Neural cell (in vitro differentiated cells): ENCODE measurements around the gene DPYD. TPM values are rescaled to one million over a fixed set of nuclear protein-coding genes. Genes with fewer than 3 reads are reported as not detected.

Experiments
- H2AFZ ChIP-seq: fragments of 200-600, 300-800 bp; sonication (generic), shearing (Covaris generic); 2 replicates; pipeline ENCODE4 v1.6.0; 2014; ENCODE audit warnings: low read depth, mild to moderate bottlenecking, antibody characterized with exemption, low read length, moderate library complexity
- H3F3A ChIP-seq: fragments of 200-600 bp; shearing (Covaris generic); 2 replicates; pipeline ENCODE4 v1.6.1; 2016; ENCODE audit warnings: mild to moderate bottlenecking, moderate library complexity, mixed read lengths, antibody characterized with exemption, low read length; ENCODE audit not compliant: insufficient read depth, poor library complexity, severe bottlenecking
- H3K27ac ChIP-seq: fragments of 200-600, 300-800 bp; sonication (generic), shearing (Covaris generic); 2 replicates; pipeline ENCODE4 v1.5.1; 2014; ENCODE audit warnings: mild to moderate bottlenecking, low read length, moderate library complexity
- H3K27me3 ChIP-seq: fragments of 300-800, 200-600 bp; sonication (generic), shearing (Covaris generic); 2 replicates; pipeline ENCODE4 v1.6.0; 2014; ENCODE audit warnings: mild to moderate bottlenecking, low read depth, low read length, moderate library complexity; ENCODE audit not compliant: insufficient read depth
- H3K36me3 ChIP-seq: fragments of 300-800, 200-600 bp; sonication (generic), shearing (Covaris generic); 2 replicates; pipeline ENCODE4 v1.5.1; 2014; ENCODE audit warnings: mild to moderate bottlenecking, antibody characterized with exemption, low read length, moderate library complexity; ENCODE audit not compliant: insufficient read depth
- H3K4me2 ChIP-seq: fragments of 300-800, 200-600 bp; sonication (generic), shearing (Covaris generic); 2 replicates; pipeline ENCODE4 v1.6.0; 2014; ENCODE audit warnings: mild to moderate bottlenecking, low read length
- H3K4me3 ChIP-seq: fragments of 300-800, 200-600 bp; sonication (generic), shearing (Covaris generic); 2 replicates; pipeline ENCODE4 v1.5.1; 2014; ENCODE audit warnings: mild to moderate bottlenecking, low read length, moderate library complexity
- H3K79me2 ChIP-seq: fragments of 200-600 bp; shearing (Covaris generic); replicated peaks from 2 replicates; pipeline ENCODE4 v1.6.0; 2014; ENCODE audit warnings: mild to moderate bottlenecking, low read length, moderate library complexity; ENCODE audit not compliant: insufficient read depth
- H3K9ac ChIP-seq: fragments of 300-800, 200-600 bp; sonication (generic), shearing (Covaris generic); 2 replicates; pipeline ENCODE4 v1.6.1; 2016; ENCODE audit warnings: mild to moderate bottlenecking, low read length, mixed read lengths
- H3K9me2 ChIP-seq: fragments of 200-600 bp; shearing (Covaris generic); 2 replicates; pipeline ENCODE4 v1.6.1; 2016; ENCODE audit warnings: mild to moderate bottlenecking, low read length, mixed read lengths; ENCODE audit not compliant: insufficient read depth
- H3K9me3 ChIP-seq: fragments of 200-600, 300-800 bp; sonication (generic), shearing (Covaris generic); 2 replicates; pipeline ENCODE4 v1.6.1; 2016; ENCODE audit warnings: mild to moderate bottlenecking, mixed run types, low read length, moderate library complexity, mixed read lengths
- H4K20me1 ChIP-seq: fragments of 200-600 bp; shearing (Covaris generic); 2 replicates; pipeline ENCODE4 v1.6.1; 2016; ENCODE audit warnings: mild to moderate bottlenecking, mixed run types; ENCODE audit not compliant: insufficient read depth
- CTCF ChIP-seq: fragments of 450-650 bp; IDR thresholded peaks from 2 replicates; pipeline ENCODE4 v1.5.1; 2014; ENCODE audit warnings: antibody characterized with exemption, mild to moderate bottlenecking, moderate library complexity; ENCODE audit not compliant: poor library complexity, severe bottlenecking
- EP300 ChIP-seq: fragments of 450-650 bp; conservative IDR thresholded peaks from 2 replicates; pipeline ENCODE4 v1.6.1; 2014; ENCODE audit warnings: antibody characterized with exemption, mild to moderate bottlenecking, moderate library complexity; ENCODE audit not compliant: poor library complexity, severe bottlenecking
- EZH2 ChIP-seq: fragments of 200-600, 300-800 bp; shearing (Covaris generic), sonication (generic); IDR thresholded peaks from 2 replicates; pipeline ENCODE4 v1.6.1; 2014; ENCODE audit warnings: antibody characterized with exemption, low read length, borderline replicate concordance, mild to moderate bottlenecking; ENCODE audit not compliant: insufficient read depth, poor library complexity, severe bottlenecking
- MXI1 ChIP-seq: fragments of 450-650 bp; conservative IDR thresholded peaks from 2 replicates; pipeline ENCODE4 v1.6.1; 2014; ENCODE audit warnings: antibody characterized with exemption, mild to moderate bottlenecking; ENCODE audit not compliant: poor library complexity, severe bottlenecking
- POLR2AphosphoS5 ChIP-seq: IDR thresholded peaks from 2 replicates; pipeline ENCODE4 v1.6.1; 2012
- RAD21 ChIP-seq: fragments of 450-650 bp; conservative IDR thresholded peaks from 2 replicates; pipeline ENCODE4 v1.6.1; 2014; ENCODE audit warnings: antibody characterized with exemption, mild to moderate bottlenecking, moderate library complexity
- REST ChIP-seq: IDR thresholded peaks from 2 replicates; pipeline ENCODE4 v1.6.1; 2012; ENCODE audit warnings: borderline replicate concordance
- SMC3 ChIP-seq: fragments of 450-650 bp; conservative IDR thresholded peaks from 2 replicates; pipeline ENCODE4 v1.6.1; 2014; ENCODE audit warnings: antibody characterized with exemption, mild to moderate bottlenecking, moderate library complexity; ENCODE audit not compliant: poor library complexity
- TAF1 ChIP-seq: IDR thresholded peaks from 2 replicates; pipeline ENCODE4 v1.6.1; 2012; ENCODE audit warnings: low read depth
- polyA plus RNA-seq: library from polyadenylated mRNA; depleted of rRNA; stranded (reverse); fragments of >200 nt; gene quantifications from 2 replicates; pipeline ENCODE4 v1.2.3, GENCODE V29; 2014

The DPYD gene
- polyA plus RNA-seq, 1 donor from 2014 or later = 6.7 TPM

GRCh38 chr1:97069312-97069711, 851.5 kb downstream of the DPYD start:
- H3K9ac ChIP-seq = no peak overlapping the region
- no peak overlapping the region for H3K4me3 ChIP-seq
- TF ChIP-seq REST = no peak
- TF ChIP-seq MXI1 = no peak
- TF ChIP-seq POLR2AphosphoS5 = no peak
- no peaks in the 10 kb centered on the region for H3K79me2 ChIP-seq
- no peak overlapping the region for H3K4me2 ChIP-seq
- peaks cover 4% of the 10 kb centered on the region for H3K9me3 ChIP-seq
- H2AFZ ChIP-seq = no peak overlapping the region
- H3F3A ChIP-seq = no peaks in the 10 kb centered on the region
- no peaks in the 10 kb centered on the region for H3K9me2 ChIP-seq
- no peaks in the 10 kb centered on the region for H4K20me1 ChIP-seq
- no peaks in the 10 kb centered on the region for H3K36me3 ChIP-seq
- H3K27me3 ChIP-seq = no peaks in the 10 kb centered on the region
- no peak overlapping the region for H3K27ac ChIP-seq

- H3K36me3 ChIP-seq = no peaks in the 10 kb centered on the region
- TF ChIP-seq EP300 (no peak), RAD21 (no peak), TAF1 (no peak), MXI1 (no peak), POLR2AphosphoS5 (no peak), CTCF (no peak), EZH2 (no peak)
- no peaks in the 10 kb centered on the region for H3F3A ChIP-seq
- H2AFZ ChIP-seq = no peak overlapping the region
- H3K9me3 ChIP-seq = peaks cover 4% of the 10 kb centered on the region
- no peak overlapping the region for H3K27ac ChIP-seq
- H3K9ac ChIP-seq = no peak overlapping the region
- H4K20me1 ChIP-seq = no peaks in the 10 kb centered on the region
- no peaks in the 10 kb centered on the region for H3K79me2 ChIP-seq
- H3K9me2 ChIP-seq = no peaks in the 10 kb centered on the region
- no peak overlapping the region for H3K4me3 ChIP-seq
- H3K27me3 ChIP-seq = no peaks in the 10 kb centered on the region
- no peak overlapping the region for H3K4me2 ChIP-seq
Observed at GRCh38 chr1:97066860-97067259, 854.0 kb downstream of the DPYD start.

- Histone ChIP-seq H2AFZ (no peak overlapping the region), H3F3A (no peaks in the 10 kb centered on the region), H3K27me3 (no peaks in the 10 kb centered on the region), H3K9me2 (no peaks in the 10 kb centered on the region), H3K79me2 (no peaks in the 10 kb centered on the region), H3K9ac (no peak overlapping the region), H3K27ac (no peak overlapping the region), H3K9me3 (peaks cover 4% of the 10 kb centered on the region), H3K4me2 (no peak overlapping the region), H3K4me3 (no peak overlapping the region), H3K36me3 (no peaks in the 10 kb centered on the region), H4K20me1 (no peaks in the 10 kb centered on the region)
- TF ChIP-seq CTCF (no peak), SMC3 (no peak), EP300 (no peak), MXI1 (no peak), RAD21 (no peak), POLR2AphosphoS5 (no peak), EZH2 (no peak), TAF1 (no peak), REST (no peak)
Observed at GRCh38 chr1:97063532-97063931, 857.3 kb downstream of the DPYD start.
